GM19452 (cell line): ENCODE data around the gene FMNL1.
A peak's percentile ranks its signal among the peaks of the same experiment; 100 is the strongest.
"Not testable (repeated sequence)": the region's sequence is repeated elsewhere in the genome, so short reads cannot be mapped to it uniquely, and the experiment has no call there.

ENCODE experiments used
- ATAC-seq: cut with Tn5 transposase; IDR thresholded peaks from one replicate; pipeline ENCODE4 v1.9.1; 2021; ENCODE audit not compliant: unreplicated experiment

Gene FMNL1

DNA sequence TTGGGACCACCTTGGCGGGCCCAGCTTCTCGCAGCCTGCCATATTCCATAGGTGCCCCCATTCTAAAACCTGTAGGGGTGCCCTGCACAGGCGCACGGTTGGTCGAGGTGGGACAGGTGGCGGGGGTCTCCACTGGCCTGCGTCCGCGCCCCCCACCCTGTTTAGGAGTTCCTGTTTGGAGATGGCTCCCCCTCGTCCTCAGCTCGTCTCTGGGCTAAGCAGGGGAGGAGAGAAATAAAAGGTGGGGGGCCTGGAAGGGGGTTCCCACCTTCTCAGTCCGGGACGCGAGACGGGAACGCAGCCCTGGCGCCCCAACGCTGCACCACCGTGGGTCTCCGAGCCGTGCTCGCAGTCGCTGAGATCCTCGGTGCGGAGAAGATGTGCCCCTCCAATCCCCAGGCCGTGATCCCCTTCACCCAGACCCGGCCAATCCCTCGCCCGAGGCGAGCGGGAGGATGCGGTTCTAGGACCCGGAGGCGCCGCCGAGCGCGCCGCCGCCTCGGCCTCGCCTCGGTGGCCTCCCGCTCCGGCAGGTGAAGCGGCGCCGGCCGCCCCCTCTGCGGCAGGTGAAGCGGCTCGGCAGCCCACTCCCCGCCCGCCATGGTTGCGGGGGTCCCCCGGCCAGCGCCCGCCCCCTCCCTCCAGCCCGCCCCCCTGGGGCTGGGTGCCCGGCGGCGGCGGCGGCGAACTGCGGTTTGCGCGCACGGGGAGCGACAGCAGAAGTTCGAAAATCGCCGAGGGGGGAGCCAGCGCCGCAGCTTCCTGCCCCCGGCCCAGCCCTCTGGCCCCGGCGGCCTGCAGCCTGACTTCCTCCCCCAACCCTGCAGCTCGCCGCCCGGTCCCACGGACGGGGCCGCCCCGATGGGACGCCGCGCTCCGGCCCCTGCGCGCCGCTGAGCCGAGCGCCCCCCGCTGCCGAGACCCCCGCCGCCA is at the start of gene FMNL1:
FMNL1 (plus strand) TSS at position 805 of the 933 bp plus-strand sequence. CDS start 240 bp downstream, outside the sequence.
- no peak for ATAC-seq

DNA sequence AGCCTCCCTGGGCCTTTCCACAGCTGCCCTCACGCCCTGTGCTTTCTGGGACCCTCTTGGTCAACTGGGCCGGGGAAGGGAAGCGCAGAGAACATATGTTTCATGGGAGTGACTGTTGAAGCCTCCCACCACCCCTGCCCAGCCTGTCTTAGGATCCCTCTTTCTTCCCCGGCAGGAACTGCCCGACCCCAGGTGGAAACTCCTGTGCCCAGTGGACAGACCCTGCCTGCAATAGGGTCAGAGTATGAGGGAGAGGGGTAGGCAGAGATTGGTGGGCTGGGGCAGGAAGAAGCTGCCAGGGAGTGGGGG is 49.5 kb upstream of the FMNL1 start:
- ATAC-seq: no peak

GRCh38 chr17:45172541-45173286 is 49.0 kb upstream of the FMNL1 start:
- no peak for ATAC-seq

- no peak for ATAC-seq
Measured at GRCh38 chr17:45175759-45176115, 45.9 kb upstream of the FMNL1 start.

DNA sequence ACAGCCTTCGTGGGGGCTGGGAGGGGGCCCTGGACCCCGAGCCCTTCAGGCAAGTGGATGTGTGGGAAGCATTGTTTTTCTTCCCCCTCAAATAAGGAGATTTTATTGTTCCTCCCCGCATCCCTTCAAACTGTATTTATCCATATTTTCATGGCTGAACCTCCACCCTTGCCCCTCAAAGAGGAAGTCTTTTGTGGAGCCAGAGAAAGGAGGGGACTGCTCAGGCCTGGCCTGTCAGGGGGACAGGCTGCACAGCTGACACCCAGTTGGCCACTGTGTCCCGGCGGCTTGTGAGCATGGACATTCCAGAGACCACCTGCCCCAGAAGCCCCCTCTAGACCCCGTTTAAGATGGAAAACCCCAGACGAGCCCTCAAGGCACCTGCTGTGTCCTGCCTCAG is 44.1 kb upstream of the FMNL1 start:
- no peak for ATAC-seq

DNA sequence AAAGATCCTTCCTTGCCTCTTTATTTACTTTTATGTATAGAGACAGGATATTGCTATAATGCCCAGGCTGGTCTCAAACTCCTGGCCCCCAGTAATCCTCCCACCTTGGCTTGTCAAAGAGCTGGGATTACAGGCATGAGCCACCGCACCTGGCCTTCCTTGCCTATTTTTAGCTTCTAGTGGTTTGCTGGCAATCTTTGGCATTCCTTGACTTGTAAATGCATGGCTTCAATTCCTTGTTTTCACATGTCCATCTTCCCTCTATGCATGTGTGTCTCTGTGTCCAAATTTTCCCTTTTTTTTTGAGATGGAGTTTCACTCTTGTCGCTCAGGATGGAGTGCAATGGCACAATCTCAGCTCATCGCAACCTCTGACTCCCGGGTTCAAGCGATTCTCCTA is 37.5 kb upstream of the FMNL1 start:
- no peak for ATAC-seq

GRCh38 chr17:45186801-45187354 is 34.8 kb upstream of the FMNL1 start:
- no peak for ATAC-seq

DNA sequence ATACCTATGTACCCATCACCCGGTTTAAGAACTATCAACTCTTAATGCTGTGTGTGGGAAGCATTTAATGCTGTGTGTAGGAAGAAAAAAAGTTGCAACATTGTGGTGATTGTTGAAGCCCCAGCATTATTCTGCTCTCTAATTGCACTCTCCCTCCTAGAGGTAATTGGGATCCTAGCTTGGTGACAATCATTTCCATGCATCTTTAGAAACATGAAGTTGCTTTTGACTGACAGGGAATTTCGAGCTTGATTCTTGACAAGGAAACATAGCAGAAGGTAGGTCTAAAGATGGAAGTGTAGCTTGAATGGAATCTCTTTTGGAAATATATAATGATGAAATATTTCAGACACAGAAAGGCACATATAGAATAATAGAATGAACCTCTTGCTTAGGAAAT is 32.7 kb upstream of the FMNL1 start:
- ATAC-seq: no peak

DNA sequence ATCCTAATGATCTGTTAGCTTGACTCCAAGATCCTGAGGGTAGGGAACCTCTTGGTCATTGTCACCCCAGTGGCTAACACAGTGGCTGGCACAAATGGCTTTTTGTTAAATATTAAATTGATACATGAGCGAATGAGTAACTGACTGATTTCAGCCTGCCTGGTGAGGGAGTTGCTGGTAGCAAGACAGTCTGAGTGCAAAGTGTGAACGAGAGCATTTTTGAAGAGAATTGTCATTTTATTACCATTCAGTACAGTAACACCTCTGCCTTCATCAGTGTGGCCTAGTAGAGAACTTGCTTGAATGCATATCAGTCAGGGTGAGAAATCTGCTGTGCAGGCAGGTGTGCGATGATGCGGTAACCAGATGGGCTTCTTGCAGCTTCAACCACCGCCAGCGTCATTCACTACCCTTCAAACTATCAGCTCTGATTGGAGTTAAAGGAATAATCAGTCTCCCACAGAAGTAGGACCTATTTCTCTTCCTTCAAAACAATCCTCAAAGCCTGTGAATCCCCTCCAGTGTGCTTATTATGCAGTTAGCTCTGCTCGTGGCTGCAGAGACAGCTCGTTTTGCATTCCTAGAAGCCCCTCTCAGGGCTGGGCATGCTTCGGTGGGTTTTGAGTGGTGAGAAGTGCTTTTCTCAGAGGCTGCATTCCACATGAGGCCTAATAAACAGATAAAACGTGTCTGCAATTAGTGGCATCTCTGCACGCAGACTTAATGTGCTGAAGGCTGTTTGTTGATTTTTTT is 31.0 kb upstream of the FMNL1 start:
- ATAC-seq: no peak

- no peak for ATAC-seq
Measured at GRCh38 chr17:45195424-45195823, 26.3 kb upstream of the FMNL1 start.

GRCh38 chr17:45197108-45197507 is 24.6 kb upstream of the FMNL1 start:
- ATAC-seq: no peak

DNA sequence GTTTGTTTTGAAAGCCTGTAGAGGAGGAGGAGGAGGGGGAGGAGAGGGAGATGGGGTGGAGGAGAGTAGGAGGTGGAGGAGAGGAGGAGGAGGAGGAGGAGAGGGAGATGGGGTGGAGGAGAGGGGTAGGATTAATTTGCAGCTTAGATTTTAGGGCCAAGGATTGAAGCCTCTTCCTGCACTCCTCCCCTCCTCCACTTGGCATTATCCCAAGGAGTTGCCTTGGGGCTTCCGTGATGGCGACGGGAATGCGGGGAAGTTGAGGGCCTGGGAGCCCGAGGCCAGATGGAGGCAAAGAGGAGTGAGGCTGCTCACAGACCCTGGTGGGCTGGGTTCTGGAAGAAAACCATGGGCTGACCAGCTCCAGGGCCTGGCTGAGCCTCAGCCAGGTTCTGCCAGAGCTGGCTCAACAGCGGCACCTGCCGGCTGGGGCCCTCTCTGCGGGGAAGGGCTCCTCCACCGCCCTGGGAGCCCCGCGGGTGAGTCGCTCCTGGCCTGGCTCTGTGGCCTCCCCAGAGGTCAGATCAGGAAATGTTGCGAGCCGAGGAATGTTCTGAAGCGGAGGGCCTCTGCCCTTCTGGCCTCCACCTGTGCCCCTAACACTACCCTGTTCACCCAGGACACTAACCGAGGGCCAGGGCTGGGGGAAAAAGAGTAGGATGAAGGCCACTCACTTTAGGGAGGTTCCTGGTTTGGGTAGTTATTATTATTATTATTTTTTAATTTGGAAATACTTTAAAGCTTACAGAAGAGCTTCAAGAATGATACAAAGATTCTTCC is 23.9 kb upstream of the FMNL1 start:
- ATAC-seq: peak; percentile 85

DNA sequence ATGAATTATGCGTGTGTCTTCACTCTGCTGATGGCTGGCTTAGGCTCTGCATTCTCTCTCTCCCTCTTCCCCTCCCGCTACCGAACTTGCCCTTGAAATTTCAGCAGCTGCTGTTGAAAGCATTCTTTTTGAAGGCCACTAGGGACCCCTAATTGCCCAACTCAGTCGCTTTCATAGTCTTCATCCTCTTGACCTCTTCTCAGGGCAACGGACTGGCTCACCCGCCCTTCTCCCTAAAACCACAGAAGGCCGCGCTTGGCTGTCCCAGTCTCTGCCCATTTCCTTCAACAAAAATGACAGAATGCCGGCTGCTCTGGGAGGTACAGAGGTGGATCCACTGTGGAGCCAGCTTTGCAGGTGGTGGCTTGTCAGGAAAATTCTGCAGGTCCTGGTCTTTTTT is 21.0 kb upstream of the FMNL1 start:
- no peak for ATAC-seq

DNA sequence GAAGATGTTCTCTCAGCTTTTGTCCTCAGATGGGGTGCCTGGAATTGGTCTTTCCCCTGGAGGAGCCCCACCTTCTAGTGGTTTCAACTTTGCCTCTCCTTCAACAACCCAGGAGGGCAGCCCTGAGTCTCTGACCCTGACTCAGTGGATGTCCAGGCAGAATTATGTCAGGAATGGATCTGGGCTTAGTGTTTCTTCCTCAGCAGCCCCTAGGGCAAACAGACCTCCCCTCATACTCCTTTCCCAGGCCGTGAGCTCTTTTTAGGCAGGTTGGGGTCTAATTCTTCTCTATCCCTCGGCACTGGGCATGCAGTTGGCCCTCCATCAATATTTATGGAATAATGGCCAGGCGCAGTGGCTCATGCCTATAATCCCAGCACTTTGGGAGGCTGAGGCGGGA is 20.2 kb upstream of the FMNL1 start:
- no peak for ATAC-seq

GRCh38 chr17:45201880-45202279 is 19.8 kb upstream of the FMNL1 start:
- ATAC-seq: not testable (repeated sequence)

- no peak for ATAC-seq
Measured at GRCh38 chr17:45218895-45219661, 2.6 kb upstream of the FMNL1 start.

- no peak for ATAC-seq
Measured at GRCh38 chr17:45220079-45220478, 1.6 kb upstream of the FMNL1 start.

GRCh38 chr17:45222014-45222288 is 266 bp downstream of the FMNL1 start:
- ATAC-seq: no peak

DNA sequence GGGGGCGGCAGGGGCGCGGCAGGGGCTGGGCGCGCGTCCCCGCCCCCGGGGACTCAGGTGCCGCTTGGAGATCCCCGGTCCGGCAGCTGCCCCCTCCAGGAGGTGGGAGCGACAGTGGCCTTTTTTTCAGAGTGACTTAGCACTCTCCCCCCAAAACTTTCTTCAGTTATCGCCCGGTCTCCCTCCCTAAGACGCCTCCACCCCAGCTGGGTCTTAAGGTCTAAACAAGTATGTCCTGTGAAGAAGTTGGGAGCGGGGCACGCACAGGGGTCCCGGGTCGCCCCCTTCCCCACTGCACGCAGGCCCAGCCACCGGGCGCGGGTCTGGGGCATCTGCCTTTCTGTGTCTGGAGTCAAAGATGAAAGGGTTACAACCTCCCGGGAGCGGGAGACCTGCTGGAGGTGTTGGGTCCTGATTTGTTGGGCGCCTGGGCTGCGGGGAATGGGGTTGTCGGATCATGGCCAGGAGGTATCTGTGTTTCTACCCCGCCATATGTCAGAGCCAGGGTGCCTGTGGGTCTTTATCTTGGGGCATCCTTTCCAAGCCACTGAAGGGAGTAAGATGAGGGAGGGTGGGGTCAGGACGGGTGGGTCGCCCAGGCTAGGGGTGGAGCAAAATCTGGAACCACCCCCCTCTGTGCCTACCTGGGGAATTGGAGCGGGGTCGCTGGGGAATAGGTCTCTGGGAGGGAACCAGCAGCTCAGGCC is 757 bp downstream of the FMNL1 start:
- no peak for ATAC-seq
